ENCODE results near the gene ATXN10. TPM values are rescaled to one million over a fixed set of nuclear protein-coding genes. Genes with fewer than 3 reads are reported as not detected.
A peak's percentile ranks its signal among the peaks of the same experiment; 100 is the strongest.

The ATXN10 gene
- total RNA-seq, 4 donors from 2014 or later, result 79.0 to 152 (median 88.3) TPM

- no peaks in the 10 kb centered on the region for H3K9me3 ChIP-seq
- H3K27me3 ChIP-seq, result no peaks in the 10 kb centered on the region
- H3K27ac ChIP-seq, result peak overlapping the region in 2 of 4 donors; percentile 77 to 84
- 53 to 65% methylated on average over 3 of the region's 3 CpGs for WGBS, 2 donors
- peaks cover 0 to 41% (median 17%) of the 10 kb centered on the region in 3 donors for H3K4me1 ChIP-seq
- TF ChIP-seq CTCF (IDR thresholded peaks at IDR 0.05) (no peak), POLR2A (IDR thresholded peaks at IDR 0.05) (no peak)
- intact Hi-C loops (cut with DNase I), result no loop called here
- H3K4me3 ChIP-seq, result no peak overlapping the region
- H3K36me3 ChIP-seq, result peaks cover 0 to 10% (median 0%) of the 10 kb centered on the region in 3 donors
- no peak for DNase-seq
Measured at GRCh38 chr22:45830531-45831245, 159.1 kb downstream of the ATXN10 start.

- peaks cover 0 to 41% (median 17%) of the 10 kb centered on the region in 3 donors for H3K4me1 ChIP-seq
- H3K27me3 ChIP-seq, result no peaks in the 10 kb centered on the region
- no peak for DNase-seq
- H3K27ac ChIP-seq, result peak overlapping the region in 3 of 4 donors; percentile 74 to 84 (median 77)
- peaks cover 0 to 10% (median 0%) of the 10 kb centered on the region in 3 donors for H3K36me3 ChIP-seq
- H3K4me3 ChIP-seq, result no peak overlapping the region
- whole genome bisulfite sequencing, 2 donors, result 73 to 89% methylated on average over 2 of the region's 2 CpGs
- H3K9me3 ChIP-seq, result no peaks in the 10 kb centered on the region
- peak in 2 of 6 experiments; percentile 23 to 35 for TF ChIP-seq CTCF (IDR thresholded peaks at IDR 0.05)
- TF ChIP-seq POLR2A (IDR thresholded peaks at IDR 0.05), result no peak
- intact Hi-C loops (cut with DNase I), result no loop called here
Measured at GRCh38 chr22:45831394-45831793, 159.8 kb downstream of the ATXN10 start.

GRCh38 chr22:45832180-45832579 lies 160.5 kb downstream of the ATXN10 start:
- 62 to 68% methylated on average over 2 of the region's 2 CpGs for WGBS, 2 donors
- H3K4me1 ChIP-seq, result peaks cover 0 to 41% (median 17%) of the 10 kb centered on the region in 3 donors
- intact Hi-C loops (cut with DNase I), result no loop called here
- peaks cover 0 to 16% (median 0%) of the 10 kb centered on the region in 3 donors for H3K36me3 ChIP-seq
- no peaks in the 10 kb centered on the region for H3K27me3 ChIP-seq
- no peak overlapping the region for H3K4me3 ChIP-seq
- no peaks in the 10 kb centered on the region for H3K9me3 ChIP-seq
- no peak for DNase-seq
- TF ChIP-seq POLR2A (IDR thresholded peaks at IDR 0.05) (no peak), CTCF (IDR thresholded peaks at IDR 0.05) (peak in 2 of 6 experiments; percentile 4 to 14)
- H3K27ac ChIP-seq, result peak overlapping the region in 3 of 4 donors; percentile 74 to 84 (median 77)

GRCh38 chr22:45832959-45833580 lies 161.4 kb downstream of the ATXN10 start:
- 42 to 57% methylated on average over 8 of the region's 8 CpGs for WGBS, 2 donors
- Histone ChIP-seq H3K27me3 (no peaks in the 10 kb centered on the region), H3K4me3 (peak overlapping the region in 3 of 4 donors; percentile 1 to 41 (median 13)), H3K9me3 (no peaks in the 10 kb centered on the region), H3K36me3 (peaks cover 0 to 18% (median 0%) of the 10 kb centered on the region in 3 donors), H3K4me1 (peaks cover 0 to 41% (median 17%) of the 10 kb centered on the region in 3 donors), H3K27ac (peak overlapping the region; percentile 59 to 84 (median 76))
- DNase-seq, result no peak
- no peak for TF ChIP-seq POLR2A (IDR thresholded peaks at IDR 0.05)
- TF ChIP-seq CTCF (IDR thresholded peaks at IDR 0.05), result no peak
- intact Hi-C loops (cut with DNase I), result no loop called here

GRCh38 chr22:45833613-45834012 lies 162.0 kb downstream of the ATXN10 start:
- peak overlapping the region; percentile 22 to 84 (median 76) for H3K27ac ChIP-seq
- no peaks in the 10 kb centered on the region for H3K27me3 ChIP-seq
- TF ChIP-seq POLR2A (IDR thresholded peaks at IDR 0.05), result no peak
- TF ChIP-seq CTCF (IDR thresholded peaks at IDR 0.05), result no peak

More at GRCh38 chr22:45833613-45834012, 162.0 kb downstream of the ATXN10 start:
- DNase-seq, result no peak
- H3K36me3 ChIP-seq, result peaks cover 0 to 18% (median 0%) of the 10 kb centered on the region in 3 donors
- intact Hi-C loops (cut with DNase I), result no loop called here
- H3K4me1 ChIP-seq, result peaks cover 0 to 41% (median 17%) of the 10 kb centered on the region in 3 donors
- no peak overlapping the region for H3K4me3 ChIP-seq
- WGBS, 2 donors, result 73 to 78% methylated on average over 14 of the region's 14 CpGs
- H3K9me3 ChIP-seq, result no peaks in the 10 kb centered on the region

Data from esophagus squamous epithelium (tissue), 5 donors.